Mucosa of rectum (tissue), 2 donors: ENCODE data around the gene CREG2.

Experiments used
- H3K27ac ChIP-seq, 2 donors: one replicate each; pipeline ENCODE4 v1.7.0; 2013; ENCODE audit warnings: inconsistent platforms in 2 of 2, low read depth in 2 of 2, low read length in 2 of 2
- H3K27me3 ChIP-seq, 2 donors: one replicate each; pipeline ENCODE4 v1.7.0; 2013; ENCODE audit warnings: low read length in 2 of 2; ENCODE audit not compliant: control insufficient read depth in 2 of 2, insufficient read depth in 2 of 2
- H3K36me3 ChIP-seq, 2 donors: one replicate each; pipeline ENCODE4 v1.7.0; 2013; ENCODE audit warnings: low read length in 2 of 2; ENCODE audit not compliant: control insufficient read depth in 2 of 2, insufficient read depth in 2 of 2
- H3K4me1 ChIP-seq, 2 donors: one replicate each; pipeline ENCODE4 v1.7.0; 2013; ENCODE audit warnings: low read length in 2 of 2, mild to moderate bottlenecking in 1 of 2; ENCODE audit not compliant: control insufficient read depth in 2 of 2, insufficient read depth in 2 of 2
- H3K4me3 ChIP-seq, 2 donors: one replicate each; pipeline ENCODE4 v1.7.0; 2013; ENCODE audit warnings: low read length in 2 of 2
- H3K9ac ChIP-seq, 2 donors: one replicate each; pipeline ENCODE4 v1.7.0; 2013; ENCODE audit warnings: low read length in 2 of 2, low read depth in 1 of 2, mild to moderate bottlenecking in 1 of 2
- H3K9me3 ChIP-seq, 2 donors: one replicate each; pipeline ENCODE4 v1.7.0; 2013; ENCODE audit warnings: low read length in 2 of 2; ENCODE audit not compliant: control insufficient read depth in 2 of 2
- donor health status: healthy.
- donor health status: Normal muscosa, but diverticular disease.

The CREG2 gene

GRCh38 chr2:101410114-101410513 is 22.8 kb upstream of the CREG2 start:
- H3K9ac ChIP-seq: no peak overlapping the region
- no peaks in the 10 kb centered on the region for H3K9me3 ChIP-seq
- H3K4me3 ChIP-seq: no peak overlapping the region

GRCh38 chr2:101409699-101410098 is 22.4 kb upstream of the CREG2 start:
- no peak overlapping the region for H3K27ac ChIP-seq
- no peaks in the 10 kb centered on the region for H3K4me1 ChIP-seq
- H3K27me3 ChIP-seq: no peaks in the 10 kb centered on the region
- H3K36me3 ChIP-seq: no peaks in the 10 kb centered on the region
- H3K9ac ChIP-seq: no peak overlapping the region
- H3K4me3 ChIP-seq: no peak overlapping the region
- H3K9me3 ChIP-seq: no peaks in the 10 kb centered on the region

More at GRCh38 chr2:101410114-101410513, 22.8 kb upstream of the CREG2 start:
- H3K4me1 ChIP-seq: no peaks in the 10 kb centered on the region
- H3K36me3 ChIP-seq: no peaks in the 10 kb centered on the region
- H3K27ac ChIP-seq: no peak overlapping the region
- H3K27me3 ChIP-seq: no peaks in the 10 kb centered on the region

GRCh38 chr2:101408925-101409324 is 21.6 kb upstream of the CREG2 start:
- H3K4me1 ChIP-seq: no peaks in the 10 kb centered on the region
- H3K4me3 ChIP-seq: no peak overlapping the region

GRCh38 chr2:101405351-101405899 is 18.1 kb upstream of the CREG2 start:
- Histone ChIP-seq H3K27me3 (peaks cover 0 to 3% of the 10 kb centered on the region in 2 donors), H3K27ac (no peak overlapping the region), H3K9ac (no peak overlapping the region), H3K9me3 (no peaks in the 10 kb centered on the region), H3K36me3 (no peaks in the 10 kb centered on the region), H3K4me3 (no peak overlapping the region), H3K4me1 (no peaks in the 10 kb centered on the region)

More at GRCh38 chr2:101408925-101409324, 21.6 kb upstream of the CREG2 start:
- no peaks in the 10 kb centered on the region for H3K27me3 ChIP-seq
- H3K9ac ChIP-seq: no peak overlapping the region
- H3K27ac ChIP-seq: no peak overlapping the region
- H3K9me3 ChIP-seq: no peaks in the 10 kb centered on the region
- H3K36me3 ChIP-seq: no peaks in the 10 kb centered on the region

DNA sequence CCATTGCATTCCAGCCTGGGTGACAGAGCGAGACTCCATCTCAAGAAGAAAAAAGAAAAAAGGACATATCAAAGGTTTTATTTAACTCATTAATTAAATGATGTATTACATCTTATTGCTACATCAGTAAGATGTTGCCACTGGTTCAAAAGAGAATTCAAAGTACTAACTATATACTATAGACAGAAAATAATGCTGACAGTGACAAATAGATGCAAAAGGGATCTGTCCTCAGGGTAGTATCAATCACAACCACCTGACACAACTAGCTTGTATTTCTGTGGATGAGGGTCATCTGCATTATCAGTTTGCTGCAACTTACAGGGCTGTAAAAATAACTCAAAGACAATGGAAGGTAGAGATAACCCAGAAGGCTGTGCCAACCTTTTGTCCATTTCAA is 16.4 kb upstream of the CREG2 start:
- Histone ChIP-seq H3K27me3 (peaks cover 0 to 3% of the 10 kb centered on the region in 2 donors), H3K36me3 (no peaks in the 10 kb centered on the region), H3K4me1 (peaks cover 0 to 6% of the 10 kb centered on the region in 2 donors), H3K27ac (no peak overlapping the region), H3K9me3 (no peaks in the 10 kb centered on the region), H3K4me3 (no peak overlapping the region), H3K9ac (no peak overlapping the region)

GRCh38 chr2:101402630-101403029 is 15.3 kb upstream of the CREG2 start:
- no peak overlapping the region for H3K4me3 ChIP-seq
- H3K27me3 ChIP-seq: peaks cover 0 to 3% of the 10 kb centered on the region in 2 donors
- H3K27ac ChIP-seq: no peak overlapping the region
- H3K36me3 ChIP-seq: no peaks in the 10 kb centered on the region
- H3K9me3 ChIP-seq: no peaks in the 10 kb centered on the region
- H3K9ac ChIP-seq: no peak overlapping the region
- H3K4me1 ChIP-seq: peaks cover 0 to 6% of the 10 kb centered on the region in 2 donors

- Histone ChIP-seq H3K27ac (no peak overlapping the region), H3K4me1 (peaks cover 0 to 6% of the 10 kb centered on the region in 2 donors), H3K4me3 (no peak overlapping the region), H3K36me3 (no peaks in the 10 kb centered on the region), H3K9ac (no peak overlapping the region), H3K9me3 (no peaks in the 10 kb centered on the region), H3K27me3 (peaks cover 0 to 3% of the 10 kb centered on the region in 2 donors)
Observed at GRCh38 chr2:101401906-101402305, 14.6 kb upstream of the CREG2 start.

- Histone ChIP-seq H3K36me3 (no peaks in the 10 kb centered on the region), H3K9me3 (no peaks in the 10 kb centered on the region), H3K27ac (no peak overlapping the region), H3K27me3 (peaks cover 0 to 3% of the 10 kb centered on the region in 2 donors), H3K4me1 (peaks cover 0 to 6% of the 10 kb centered on the region in 2 donors), H3K4me3 (no peak overlapping the region), H3K9ac (no peak overlapping the region)
Observed at GRCh38 chr2:101401326-101401665, 14.0 kb upstream of the CREG2 start.

- Histone ChIP-seq H3K9me3 (no peaks in the 10 kb centered on the region), H3K4me3 (no peak overlapping the region), H3K9ac (no peak overlapping the region), H3K36me3 (no peaks in the 10 kb centered on the region), H3K27me3 (peaks cover 0 to 3% of the 10 kb centered on the region in 2 donors), H3K27ac (no peak overlapping the region), H3K4me1 (peaks cover 0 to 6% of the 10 kb centered on the region in 2 donors)
Observed at GRCh38 chr2:101400506-101401325, 13.4 kb upstream of the CREG2 start.

- H3K4me1 ChIP-seq: peaks cover 0 to 6% of the 10 kb centered on the region in 2 donors
- H3K27ac ChIP-seq: no peak overlapping the region
- peaks cover 0 to 3% of the 10 kb centered on the region in 2 donors for H3K27me3 ChIP-seq
- no peaks in the 10 kb centered on the region for H3K9me3 ChIP-seq
- H3K36me3 ChIP-seq: no peaks in the 10 kb centered on the region
- H3K4me3 ChIP-seq: no peak overlapping the region
- no peak overlapping the region for H3K9ac ChIP-seq
Observed at GRCh38 chr2:101400048-101400447, 12.7 kb upstream of the CREG2 start.
